HepG2 (cell line): ENCODE measurements around the gene CRY1. TPM values are rescaled to one million over a fixed set of nuclear protein-coding genes. Genes with fewer than 3 reads are reported as not detected.

Experiments
- ARNT ChIP-seq: fragments of 450-650 bp; IDR thresholded peaks from 2 replicates; pipeline ENCODE4 v1.6.1; 2017
- ARNTL ChIP-seq: sonication (generic); formaldehyde crosslinking; IDR thresholded peaks from 2 replicates; pipeline ENCODE4 v1.4.0; 2020; ENCODE audit warnings: mild to moderate bottlenecking, missing genetic modification reagents
- ATF1 ChIP-seq: IDR thresholded peaks from 2 replicates; pipeline ENCODE4 v1.6.1; 2016; ENCODE audit warnings: mild to moderate bottlenecking, control low read depth
- DNMT3B ChIP-seq: conservative IDR thresholded peaks from 2 replicates; pipeline ENCODE4 v1.6.1; 2016; ENCODE audit warnings: missing biosample characterization, control low read depth
- EZH2 ChIP-seq: conservative IDR thresholded peaks from 2 replicates; pipeline ENCODE4 v1.6.1; 2012; ENCODE audit warnings: mild to moderate bottlenecking, low read depth, low read length, moderate library complexity
- FOSL2 ChIP-seq: sonication (generic); formaldehyde crosslinking; IDR thresholded peaks from 2 replicates; pipeline ENCODE4 v1.4.0; 2020; ENCODE audit warnings: missing genetic modification reagents
- FOXO1 ChIP-seq: sonication (generic); formaldehyde crosslinking; IDR thresholded peaks from 2 replicates; pipeline ENCODE4 v1.4.0; 2020; ENCODE audit warnings: missing genetic modification reagents
- GTF2F1 ChIP-seq: fragments of 150-350 bp; IDR thresholded peaks from 2 replicates; pipeline ENCODE4 v1.6.1; 2014; ENCODE audit warnings: low read length
- IKZF4 ChIP-seq: sonication (generic); formaldehyde crosslinking; IDR thresholded peaks from 2 replicates; pipeline ENCODE4 v1.5.1; 2020; ENCODE audit warnings: borderline replicate concordance, mild to moderate bottlenecking, low read depth, missing genetic modification reagents; ENCODE audit errors: not compliant biosample characterization
- JARID2 ChIP-seq: sonication (generic); formaldehyde crosslinking; IDR thresholded peaks from 2 replicates; pipeline ENCODE4 v1.8.1; 2023; ENCODE audit warnings: missing genetic modification reagents, inconsistent platforms; ENCODE audit not compliant: insufficient replicate concordance
- MEF2D ChIP-seq: sonication (generic); formaldehyde crosslinking; IDR thresholded peaks from 2 replicates; pipeline ENCODE4 v1.5.1; 2020; ENCODE audit warnings: mild to moderate bottlenecking, missing genetic modification reagents
- NFKBIZ ChIP-seq: IDR thresholded peaks from 2 replicates; pipeline ENCODE4 v1.6.1; 2018; ENCODE audit warnings: missing genetic modification reagents, missing compliant biosample characterization
- NFRKB ChIP-seq: fragments of 450-650 bp; IDR thresholded peaks from 2 replicates; pipeline ENCODE4 v1.6.1; 2017
- PLSCR1 ChIP-seq: sonication (generic); formaldehyde crosslinking; IDR thresholded peaks from 2 replicates; pipeline ENCODE4 v1.5.0; 2020; ENCODE audit warnings: missing genetic modification reagents, mild to moderate bottlenecking, borderline replicate concordance
- RAD51 ChIP-seq: fragments of 450-650 bp; IDR thresholded peaks from 2 replicates; pipeline ENCODE4 v1.6.1; 2016; ENCODE audit warnings: borderline replicate concordance
- SALL1 ChIP-seq: sonication (generic); formaldehyde crosslinking; IDR thresholded peaks from 2 replicates; pipeline ENCODE4 v1.8.0; 2022; ENCODE audit warnings: mild to moderate bottlenecking, missing genetic modification reagents
- SIN3A ChIP-seq: IDR thresholded peaks from 2 replicates; pipeline ENCODE4 v1.6.1; 2011; ENCODE audit warnings: low read depth, mild to moderate bottlenecking, control low read depth, low read length, borderline replicate concordance
- TFE3 ChIP-seq: IDR thresholded peaks from 2 replicates; pipeline ENCODE4 v1.6.1; 2016
- THYN1 ChIP-seq: sonication (generic); formaldehyde crosslinking; IDR thresholded peaks from 2 replicates; pipeline ENCODE4 v1.8.1; 2023; ENCODE audit warnings: low read depth, mild to moderate bottlenecking, moderate library complexity, missing genetic modification reagents, borderline replicate concordance
- ZNF331 ChIP-seq: sonication (generic); formaldehyde crosslinking; IDR thresholded peaks from 2 replicates; pipeline ENCODE4 v1.4.0; 2020; ENCODE audit warnings: missing genetic modification reagents
- ZNF687 ChIP-seq: sonication (generic); formaldehyde crosslinking; IDR thresholded peaks from 2 replicates; pipeline ENCODE4 v1.5.1; 2020; ENCODE audit warnings: mild to moderate bottlenecking, missing genetic modification reagents, moderate library complexity
- ZNF691 ChIP-seq: sonication (generic); formaldehyde crosslinking; IDR thresholded peaks from 2 replicates; pipeline ENCODE4 v1.4.0; 2020; ENCODE audit warnings: missing genetic modification reagents, low read depth, mild to moderate bottlenecking, borderline replicate concordance
- ZNF704 ChIP-seq: sonication (generic); formaldehyde crosslinking; IDR thresholded peaks from 2 replicates; pipeline ENCODE4 v1.8.1; 2023; ENCODE audit warnings: mild to moderate bottlenecking, inconsistent platforms, moderate library complexity, missing genetic modification reagents, borderline replicate concordance
- ZNF83 ChIP-seq: sonication (generic); formaldehyde crosslinking; IDR thresholded peaks from 2 replicates; pipeline ENCODE4 v1.4.0; 2020; ENCODE audit warnings: missing genetic modification reagents, mild to moderate bottlenecking, borderline replicate concordance
- polyA plus RNA-seq, 8 experiments: library from polyadenylated mRNA; depleted of rRNA in 3 of 8; stranded (reverse) in 7 of 8; unstranded in 1 of 8; fragments of >200 nt; fragmentation: Illumina TruSeq in 4 of 8; extraction: Trizol in 4 of 8; gene quantifications; 2 replicates each; pipeline versions ENCODE4 v1.2.1 to v1.2.3, GENCODE V29; 2011 to 2016; ENCODE audit warnings: low read depth in 4 of 8, missing spikeins in 1 of 8, mixed read lengths in 1 of 8; ENCODE audit not compliant: insufficient read depth in 1 of 8
- total RNA-seq, 5 experiments: library from RNA; depleted of rRNA; stranded (reverse); fragments of >200 nt; fragmentation: Illumina TruSeq; extraction: Trizol; gene quantifications; 2 replicates each; pipeline ENCODE4 v1.2.3, GENCODE V29; 2016; ENCODE audit warnings: low read depth in 1 of 5

Gene CRY1
- total and polyA plus RNA-seq, 2 of the 13 experiments (the other 11 are each of a cell fraction or from before 2014, with no cell fraction given), result 11.4 to 13.9 TPM

GRCh38 chr12:106974511-106974910, 118.8 kb downstream of the CRY1 start (continued):
- TF ChIP-seq ZNF691 (CRISPR knock-in tag), result no peak
- TF ChIP-seq ATF1, result no peak
- TF ChIP-seq NFKBIZ (CRISPR knock-in tag), result 0 out of 2 replicates have a peak, but pooled peaks have one; percentile 24
- TF ChIP-seq THYN1 (CRISPR knock-in tag), result no peak
- peak; percentile 45; the same call in 1 of the 2 replicates for TF ChIP-seq SALL1
- no peak for TF ChIP-seq RAD51
- TF ChIP-seq ZNF687 (CRISPR knock-in tag), result no peak
- TF ChIP-seq EZH2, result no peak
- no peak for TF ChIP-seq PLSCR1
- no peak for TF ChIP-seq MEF2D
- no peak for TF ChIP-seq DNMT3B (CRISPR knock-in tag)
- peak; percentile 81 for TF ChIP-seq FOSL2
- TF ChIP-seq JARID2, result no peak
- TF ChIP-seq ZNF83 (CRISPR knock-in tag), result no peak
- TF ChIP-seq ARNT, result no peak
- TF ChIP-seq ARNTL (CRISPR knock-in tag), result no peak
- TF ChIP-seq FOXO1 (CRISPR knock-in tag), result peak; percentile 44; the same call in 1 of the 2 replicates
- no peak for TF ChIP-seq IKZF4 (CRISPR knock-in tag)
- TF ChIP-seq SIN3A, result no peak
- no peak for TF ChIP-seq ZNF704 (CRISPR knock-in tag)
- peak; percentile 68; the same call in 1 of the 2 replicates for TF ChIP-seq TFE3 (CRISPR knock-in tag)
- no peak for TF ChIP-seq NFRKB
- peak; percentile 31; the same call in 1 of the 2 replicates for TF ChIP-seq ZNF331 (CRISPR knock-in tag)
- TF ChIP-seq GTF2F1, result no peak
